ENCODE data around the gene UBR7. TPM values are rescaled to one million over a fixed set of nuclear protein-coding genes. Genes with fewer than 3 reads are reported as not detected.
"Not testable (repeated sequence)": the region's sequence is repeated elsewhere in the genome, so short reads cannot be mapped to it uniquely, and the experiment has no call there.

UBR7 gene
- polyA plus RNA-seq, 2 donors: 7.8 to 11.7 TPM

DNA sequence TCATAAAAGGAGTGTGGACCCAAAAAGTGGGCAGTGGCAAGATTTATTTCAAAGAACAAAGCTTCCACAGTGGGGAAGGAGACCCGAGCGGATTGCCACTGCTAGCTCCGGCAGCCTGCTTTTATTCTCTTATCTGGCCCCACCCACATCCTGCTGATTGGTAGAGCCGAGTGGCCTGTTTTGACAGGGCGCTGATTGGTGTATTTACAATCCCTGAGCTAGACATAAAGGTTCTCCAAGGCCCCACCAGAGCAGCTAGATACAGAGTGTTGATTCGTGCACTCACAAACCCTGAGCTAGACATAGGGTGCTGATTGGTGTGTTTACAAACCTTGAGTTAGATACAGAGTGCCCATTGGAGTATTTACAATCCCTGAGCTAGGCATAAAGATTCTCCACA, 37.4 kb upstream of the UBR7 start:
- not testable (repeated sequence) for H3K4me3 ChIP-seq (ENCODE audit: low read depth in 1 of 2, low read length in 2 of 2); H3K27me3 ChIP-seq (ENCODE audit: control insufficient read depth in 1 of 2, insufficient read depth in 2 of 2, low read length in 2 of 2); H3K9me3 ChIP-seq (ENCODE audit: control insufficient read depth in 2 of 2, insufficient read depth in 1 of 2, low read depth in 1 of 2, low read length in 1 of 2); H3K27ac ChIP-seq (ENCODE audit: low read depth in 2 of 2, low read length in 1 of 2); H3K36me3 ChIP-seq (ENCODE audit: control insufficient read depth in 2 of 2, insufficient read depth in 2 of 2, low read length in 1 of 2); H3K4me1 ChIP-seq (ENCODE audit: control insufficient read depth in 2 of 2, insufficient read depth in 2 of 2, low read length in 1 of 2)
- 79 to 86% methylated on average over 6 of the region's 6 CpGs for WGBS, 2 donors

DNA sequence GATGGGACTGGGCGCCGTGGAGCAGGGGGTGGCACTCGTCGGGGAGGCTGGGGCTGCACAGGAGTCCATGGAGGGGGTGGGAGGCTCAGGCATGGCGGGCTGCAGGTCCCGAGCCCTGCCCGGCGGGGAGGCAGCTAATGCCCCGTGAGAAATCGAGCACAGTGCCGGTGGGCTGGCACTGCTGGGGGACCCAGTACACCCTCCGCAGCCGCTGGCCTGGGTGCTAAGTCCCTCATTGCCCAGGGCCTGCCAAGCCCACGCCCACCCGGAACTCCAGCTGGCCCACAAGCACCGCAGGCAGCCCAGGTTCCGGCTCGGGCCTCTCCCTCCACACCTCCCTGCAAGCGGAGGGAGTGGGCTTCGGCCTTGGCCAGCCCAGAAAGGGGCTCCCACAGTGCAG, 36.9 kb upstream of the UBR7 start:
- not testable (repeated sequence) for H3K4me1 ChIP-seq (ENCODE audit: control insufficient read depth in 2 of 2, insufficient read depth in 2 of 2, low read length in 1 of 2); H3K27ac ChIP-seq (ENCODE audit: low read depth in 2 of 2, low read length in 1 of 2); H3K36me3 ChIP-seq (ENCODE audit: control insufficient read depth in 2 of 2, insufficient read depth in 2 of 2, low read length in 1 of 2); H3K9me3 ChIP-seq (ENCODE audit: control insufficient read depth in 2 of 2, insufficient read depth in 1 of 2, low read depth in 1 of 2, low read length in 1 of 2); H3K4me3 ChIP-seq (ENCODE audit: low read depth in 1 of 2, low read length in 2 of 2); H3K27me3 ChIP-seq (ENCODE audit: control insufficient read depth in 1 of 2, insufficient read depth in 2 of 2, low read length in 2 of 2)
- WGBS, 2 donors: 95% methylated on average over 18 to 20 of the region's 20 CpGs

DNA sequence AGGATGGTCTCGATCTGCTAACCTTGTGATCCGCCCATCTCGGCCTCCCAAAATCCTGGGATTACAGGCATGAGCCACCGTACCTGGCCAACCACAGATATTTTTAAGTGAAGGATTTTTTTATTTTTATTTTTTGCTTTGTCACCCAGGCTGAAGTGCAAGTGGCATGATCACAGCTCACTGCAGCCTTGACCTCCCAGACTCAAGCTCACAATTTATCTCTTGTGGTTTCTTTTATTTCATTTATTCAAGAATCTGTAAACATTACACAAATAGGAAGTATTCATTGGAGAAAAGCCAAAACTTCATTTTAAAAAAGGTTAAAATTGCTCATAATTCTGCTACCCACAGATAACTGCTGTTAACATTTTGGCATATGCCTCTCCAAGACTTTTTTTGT, 35.7 kb upstream of the UBR7 start:
- no peaks in the 10 kb centered on the region for H3K36me3 ChIP-seq (ENCODE audit: control insufficient read depth in 2 of 2, insufficient read depth in 2 of 2, low read length in 1 of 2)
- no peaks in the 10 kb centered on the region for H3K9me3 ChIP-seq (ENCODE audit: control insufficient read depth in 2 of 2, insufficient read depth in 1 of 2, low read depth in 1 of 2, low read length in 1 of 2)
- H3K4me1 ChIP-seq (ENCODE audit: control insufficient read depth in 2 of 2, insufficient read depth in 2 of 2, low read length in 1 of 2): no peaks in the 10 kb centered on the region
- H3K27ac ChIP-seq (ENCODE audit: low read depth in 2 of 2, low read length in 1 of 2): no peak overlapping the region
- WGBS, 2 donors: 83 to 92% methylated on average over 4 of the region's 4 CpGs
- H3K27me3 ChIP-seq (ENCODE audit: control insufficient read depth in 1 of 2, insufficient read depth in 2 of 2, low read length in 2 of 2): no peaks in the 10 kb centered on the region
- no peak overlapping the region for H3K4me3 ChIP-seq (ENCODE audit: low read depth in 1 of 2, low read length in 2 of 2)

DNA sequence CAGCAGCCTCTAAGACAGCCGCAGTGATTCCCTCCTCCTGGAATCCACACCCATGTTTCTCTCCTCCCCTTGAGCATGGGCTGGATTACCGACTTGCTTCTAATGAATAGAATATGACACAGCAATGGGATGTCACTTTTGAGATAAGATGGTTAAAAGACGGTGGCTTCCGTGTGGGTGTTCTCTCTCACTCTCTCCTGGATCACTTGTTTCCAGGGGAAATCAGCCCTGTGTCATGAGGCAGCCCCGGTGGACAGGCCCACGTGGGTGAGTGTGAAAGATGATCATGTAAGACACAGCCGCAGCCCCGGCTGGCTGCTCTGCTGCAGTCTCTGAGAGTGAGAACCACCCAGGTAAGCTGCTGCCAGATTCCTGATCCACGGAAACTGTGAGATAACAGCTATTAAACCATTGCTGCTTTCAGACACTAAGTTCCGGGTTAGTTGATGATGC, 33.1 kb upstream of the UBR7 start:
- Histone ChIP-seq H3K4me1 (ENCODE audit: control insufficient read depth in 2 of 2, insufficient read depth in 2 of 2, low read length in 1 of 2) (no peaks in the 10 kb centered on the region), H3K27ac (ENCODE audit: low read depth in 2 of 2, low read length in 1 of 2) (no peak overlapping the region), H3K36me3 (ENCODE audit: control insufficient read depth in 2 of 2, insufficient read depth in 2 of 2, low read length in 1 of 2) (no peaks in the 10 kb centered on the region), H3K4me3 (ENCODE audit: low read depth in 1 of 2, low read length in 2 of 2) (no peak overlapping the region), H3K27me3 (ENCODE audit: control insufficient read depth in 1 of 2, insufficient read depth in 2 of 2, low read length in 2 of 2) (no peaks in the 10 kb centered on the region), H3K9me3 (ENCODE audit: control insufficient read depth in 2 of 2, insufficient read depth in 1 of 2, low read depth in 1 of 2, low read length in 1 of 2) (no peaks in the 10 kb centered on the region)
- WGBS, 2 donors: 28 to 30% methylated on average over 10 of the region's 10 CpGs

DNA sequence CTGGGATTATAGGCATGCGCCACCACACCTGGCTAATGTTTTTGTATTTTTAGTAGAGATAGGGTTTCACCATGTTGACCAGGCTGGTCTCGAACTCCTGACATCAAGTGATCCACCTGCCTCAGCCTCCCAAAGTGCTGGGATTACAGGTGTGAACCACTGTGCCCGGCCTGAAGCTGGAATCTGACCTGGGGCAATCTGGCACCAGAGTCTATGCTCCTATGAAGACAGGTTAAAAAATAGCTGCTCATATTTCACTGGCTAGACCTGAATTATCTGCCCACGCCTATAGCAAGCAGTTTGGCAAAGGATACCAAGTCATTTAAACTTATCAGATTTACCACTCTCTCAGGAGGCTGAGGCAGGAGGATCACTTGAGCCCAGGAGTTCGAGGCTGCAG, 32.3 kb upstream of the UBR7 start:
- not testable (repeated sequence) for H3K27ac ChIP-seq (ENCODE audit: low read depth in 2 of 2, low read length in 1 of 2); H3K4me3 ChIP-seq (ENCODE audit: low read depth in 1 of 2, low read length in 2 of 2); H3K27me3 ChIP-seq (ENCODE audit: control insufficient read depth in 1 of 2, insufficient read depth in 2 of 2, low read length in 2 of 2); H3K36me3 ChIP-seq (ENCODE audit: control insufficient read depth in 2 of 2, insufficient read depth in 2 of 2, low read length in 1 of 2); H3K4me1 ChIP-seq (ENCODE audit: control insufficient read depth in 2 of 2, insufficient read depth in 2 of 2, low read length in 1 of 2); H3K9me3 ChIP-seq (ENCODE audit: control insufficient read depth in 2 of 2, insufficient read depth in 1 of 2, low read depth in 1 of 2, low read length in 1 of 2)
- WGBS, 2 donors: 69 to 72% methylated on average over 5 of the region's 5 CpGs

DNA sequence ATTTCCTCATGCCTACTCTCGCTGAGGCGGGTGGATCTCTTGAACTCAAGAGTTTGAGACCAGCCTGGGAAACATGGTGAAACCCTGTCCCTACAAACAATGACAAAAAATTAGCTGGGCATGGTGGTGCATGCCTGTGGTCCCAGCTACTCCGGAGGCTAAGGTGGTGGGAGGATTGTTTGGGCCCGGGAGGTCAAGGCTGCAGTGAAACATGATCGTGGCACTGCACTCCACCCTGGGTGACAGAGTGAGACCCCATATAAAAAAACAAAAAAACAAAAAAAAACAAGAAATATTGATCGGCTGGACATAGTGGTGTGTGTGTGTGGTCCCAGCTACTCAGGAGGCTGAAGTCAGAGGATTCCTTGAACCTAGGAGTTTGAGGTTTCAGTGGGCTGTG, 31.6 kb upstream of the UBR7 start:
- WGBS, 2 donors: 83 to 89% methylated on average over 6 of the region's 6 CpGs
- Histone ChIP-seq H3K9me3 (ENCODE audit: control insufficient read depth in 2 of 2, insufficient read depth in 1 of 2, low read depth in 1 of 2, low read length in 1 of 2) (no peaks in the 10 kb centered on the region), H3K36me3 (ENCODE audit: control insufficient read depth in 2 of 2, insufficient read depth in 2 of 2, low read length in 1 of 2) (no peaks in the 10 kb centered on the region), H3K4me1 (ENCODE audit: control insufficient read depth in 2 of 2, insufficient read depth in 2 of 2, low read length in 1 of 2) (no peaks in the 10 kb centered on the region), H3K27me3 (ENCODE audit: control insufficient read depth in 1 of 2, insufficient read depth in 2 of 2, low read length in 2 of 2) (no peaks in the 10 kb centered on the region), H3K27ac (ENCODE audit: low read depth in 2 of 2, low read length in 1 of 2) (no peak overlapping the region), H3K4me3 (ENCODE audit: low read depth in 1 of 2, low read length in 2 of 2) (no peak overlapping the region)

DNA sequence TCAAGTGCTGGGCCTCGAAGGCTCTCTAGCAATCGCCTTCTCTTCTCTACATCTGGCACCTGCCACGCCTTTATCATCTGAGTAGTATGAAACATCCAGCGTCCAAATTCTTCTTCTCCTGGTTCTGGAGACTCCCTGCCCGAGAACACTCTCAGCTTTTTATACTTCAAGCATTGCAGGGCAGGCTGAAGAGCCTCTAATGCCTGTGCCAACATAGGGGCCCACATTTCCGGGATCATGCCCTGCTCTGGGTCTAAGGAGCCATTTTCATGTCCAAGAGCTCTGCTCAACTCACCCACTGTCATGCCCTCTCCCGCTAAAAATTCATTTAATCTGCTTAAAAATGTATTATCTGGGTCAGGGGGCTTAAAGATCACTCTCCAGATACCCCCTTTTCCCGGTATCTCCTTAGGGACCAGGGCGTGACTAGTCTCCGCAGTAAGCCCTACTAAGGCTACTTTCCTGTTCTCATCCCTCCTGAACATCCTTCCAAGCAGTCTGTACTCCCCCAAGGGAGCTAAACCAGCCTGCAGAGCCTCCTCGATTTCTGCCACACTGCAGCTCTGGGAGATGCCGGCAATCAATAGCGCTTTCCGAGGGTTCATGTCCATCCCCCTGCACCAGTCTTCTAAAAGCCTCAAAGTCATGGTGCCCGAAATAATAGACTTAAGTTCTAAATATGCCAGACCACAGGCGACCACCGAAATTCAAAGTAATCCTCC, 23.3 kb upstream of the UBR7 start:
- peak overlapping the region; percentile 88 to 93 for H3K4me3 ChIP-seq (ENCODE audit: low read depth in 1 of 2, low read length in 2 of 2)
- H3K36me3 ChIP-seq (ENCODE audit: control insufficient read depth in 2 of 2, insufficient read depth in 2 of 2, low read length in 1 of 2): no peaks in the 10 kb centered on the region
- no peaks in the 10 kb centered on the region for H3K27me3 ChIP-seq (ENCODE audit: control insufficient read depth in 1 of 2, insufficient read depth in 2 of 2, low read length in 2 of 2)
- no peaks in the 10 kb centered on the region for H3K9me3 ChIP-seq (ENCODE audit: control insufficient read depth in 2 of 2, insufficient read depth in 1 of 2, low read depth in 1 of 2, low read length in 1 of 2)
- WGBS, 2 donors: 42% methylated on average over 17 of the region's 17 CpGs
- H3K27ac ChIP-seq (ENCODE audit: low read depth in 2 of 2, low read length in 1 of 2): peak overlapping the region; percentile 91 to 98
- peaks cover 0 to 6% of the 10 kb centered on the region in 2 donors for H3K4me1 ChIP-seq (ENCODE audit: control insufficient read depth in 2 of 2, insufficient read depth in 2 of 2, low read length in 1 of 2)

DNA sequence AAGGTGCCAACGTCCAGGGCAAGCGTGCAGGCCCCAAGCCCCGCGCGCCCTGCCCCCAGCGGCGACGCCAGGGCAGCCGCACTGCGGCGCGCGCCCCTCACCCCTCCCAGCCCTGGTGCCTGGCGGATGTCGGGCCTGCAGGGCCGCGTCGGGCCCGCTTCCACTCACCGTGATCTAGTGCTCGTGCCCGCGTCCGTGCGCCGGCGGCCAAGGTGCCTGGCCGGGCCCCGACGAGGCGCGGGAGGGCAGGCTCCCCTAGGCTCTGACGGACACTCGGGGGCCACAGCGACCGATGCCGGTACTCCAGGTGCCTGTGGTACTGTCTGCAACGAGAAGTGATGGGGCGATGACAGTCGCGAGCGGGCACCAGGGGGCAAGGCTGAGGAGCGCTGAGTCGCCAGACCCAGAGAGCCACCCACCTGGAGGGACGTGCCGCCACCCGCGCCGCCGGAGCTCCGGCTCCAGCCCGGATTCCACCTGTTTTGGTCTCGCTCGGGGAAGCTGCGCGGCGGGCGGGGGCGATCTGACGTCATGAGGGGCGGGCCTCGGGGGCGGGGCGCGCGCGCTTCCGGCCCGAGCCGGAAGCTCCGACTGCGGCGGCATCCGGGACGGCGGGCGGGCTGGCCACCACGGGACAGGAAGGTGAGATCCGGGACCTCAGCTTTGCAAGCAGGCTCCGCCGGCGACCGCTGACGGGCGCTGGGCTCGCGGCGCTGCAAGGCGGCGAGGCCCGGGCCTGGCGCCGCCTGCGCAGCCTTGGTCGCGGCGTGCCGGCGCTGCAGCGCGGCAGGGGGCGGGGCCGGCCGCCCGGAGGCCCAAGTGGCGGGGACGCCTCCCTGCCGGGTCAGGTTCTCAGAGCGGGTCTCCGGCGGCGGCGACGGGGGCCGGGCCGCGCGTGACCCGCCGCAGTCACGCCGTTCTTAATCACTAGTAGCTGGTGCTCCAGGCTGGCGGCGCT, 22.4 kb upstream of the UBR7 start, which contains the start of the genes LYSET and MOAP1:
LYSET (plus strand) TSS at position 927 of the 958 bp plus-strand sequence. CDS start 89 bp downstream, outside the sequence.
MOAP1 (minus strand) TSS at position 507 of the 958 bp plus-strand sequence. CDS start 655 bp downstream, outside the sequence.
- Histone ChIP-seq H3K27ac (ENCODE audit: low read depth in 2 of 2, low read length in 1 of 2) (peak within 1 kb of the TSS; percentile 91 to 98), H3K27me3 (ENCODE audit: control insufficient read depth in 1 of 2, insufficient read depth in 2 of 2, low read length in 2 of 2) (no peaks in the 10 kb centered on the region), H3K4me1 (ENCODE audit: control insufficient read depth in 2 of 2, insufficient read depth in 2 of 2, low read length in 1 of 2) (peaks cover 0 to 6% of the 10 kb centered on the region in 2 donors), H3K4me3 (ENCODE audit: low read depth in 1 of 2, low read length in 2 of 2) (peak within 1 kb of the TSS; percentile 88 to 93), H3K36me3 (ENCODE audit: control insufficient read depth in 2 of 2, insufficient read depth in 2 of 2, low read length in 1 of 2) (no peaks in the 10 kb centered on the region), H3K9me3 (ENCODE audit: control insufficient read depth in 2 of 2, insufficient read depth in 1 of 2, low read depth in 1 of 2, low read length in 1 of 2) (no peaks in the 10 kb centered on the region)
- 0% methylated on average over 122 to 124 of the region's 124 CpGs for WGBS, 2 donors

DNA sequence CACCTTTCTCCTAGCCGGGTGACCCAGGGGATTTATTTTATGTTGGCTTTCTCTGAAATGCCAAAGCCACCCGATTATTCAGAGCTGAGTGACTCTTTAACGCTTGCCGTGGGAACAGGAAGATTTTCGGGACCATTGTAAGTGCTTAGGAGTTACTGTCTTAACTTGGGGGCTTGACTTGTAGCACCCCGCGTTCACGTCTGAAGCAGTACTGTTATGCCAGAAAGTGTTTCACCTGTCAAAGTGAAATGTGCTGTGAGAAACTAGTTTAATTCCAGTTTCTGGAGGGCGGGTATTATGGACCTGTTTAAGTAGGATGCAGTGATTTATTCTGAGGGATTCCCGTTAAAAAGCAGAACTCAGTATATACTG, 21.7 kb upstream of the UBR7 start:
- peak overlapping the region; percentile 88 to 93 for H3K4me3 ChIP-seq (ENCODE audit: low read depth in 1 of 2, low read length in 2 of 2)
- peaks cover 0 to 6% of the 10 kb centered on the region in 2 donors for H3K4me1 ChIP-seq (ENCODE audit: control insufficient read depth in 2 of 2, insufficient read depth in 2 of 2, low read length in 1 of 2)
- H3K36me3 ChIP-seq (ENCODE audit: control insufficient read depth in 2 of 2, insufficient read depth in 2 of 2, low read length in 1 of 2): no peaks in the 10 kb centered on the region
- no peaks in the 10 kb centered on the region for H3K9me3 ChIP-seq (ENCODE audit: control insufficient read depth in 2 of 2, insufficient read depth in 1 of 2, low read depth in 1 of 2, low read length in 1 of 2)
- 0 to 1% methylated on average over 10 of the region's 10 CpGs for WGBS, 2 donors
- H3K27ac ChIP-seq (ENCODE audit: low read depth in 2 of 2, low read length in 1 of 2): peak overlapping the region; percentile 91 to 98
- no peaks in the 10 kb centered on the region for H3K27me3 ChIP-seq (ENCODE audit: control insufficient read depth in 1 of 2, insufficient read depth in 2 of 2, low read length in 2 of 2)

All from esophagus (tissue), 2 donors.